ENCODE measurements around the gene LRWD1. TPM values are rescaled to one million over a fixed set of nuclear protein-coding genes. Genes with fewer than 3 reads are reported as not detected.

Gene LRWD1
- total and polyA plus RNA-seq, 2 of the 4 experiments (the other 2 are of a cell fraction), result 20.3 to 27.2 TPM

DNA sequence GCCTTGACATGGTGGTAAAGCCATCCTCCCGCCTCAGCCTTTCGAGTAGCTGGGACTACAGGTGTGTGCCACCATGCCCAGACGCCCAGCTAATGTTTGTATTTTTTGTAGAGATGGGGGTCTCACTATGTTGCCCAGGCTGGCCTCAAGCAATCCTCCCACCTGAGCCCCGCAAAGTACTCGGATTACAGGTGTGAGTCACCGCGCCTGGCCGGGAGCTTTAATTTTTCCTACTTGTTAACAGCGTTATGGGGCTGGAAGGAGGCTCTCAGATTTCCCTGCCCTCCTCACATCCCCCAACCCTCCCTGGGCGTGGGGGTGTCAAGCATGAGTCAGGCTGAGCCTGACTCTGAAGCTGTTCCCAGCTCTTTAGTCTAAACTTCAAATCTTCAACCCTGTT, 8.5 kb upstream of the LRWD1 start:
- H4K5ac ChIP-seq (ENCODE audit: low read depth, low read length), result no peak overlapping the region
- H3K27me3 ChIP-seq (ENCODE audit: control insufficient read depth, insufficient read depth, low read length), result no peaks in the 10 kb centered on the region
- peak; percentile 82 for ATAC-seq (ENCODE audit: low read depth)
- no peak overlapping the region for H3K56ac ChIP-seq (ENCODE audit: extremely low read depth, insufficient read depth, low read length)
- DNase-seq, result peak; percentile 72
- H2BK20ac ChIP-seq (ENCODE audit: low read depth, low read length), result no peak overlapping the region
- dilution Hi-C loops (cut with HindIII; ENCODE audit: low sequenced_read_pairs, unreplicated experiment) (no loop called here), in situ Hi-C loops (cut with MboI; ENCODE audit: low sequenced_read_pairs) (no loop called here), intact Hi-C loops (cut with micrococcal nuclease) (no loop called here)
- H4K8ac ChIP-seq (ENCODE audit: low read depth in 2 of 2, low read length in 2 of 2), result no peak overlapping the region
- peak overlapping the region; percentile 67 for H2AK9ac ChIP-seq (replicated peaks; ENCODE audit: low read depth, low read length, poor library complexity)
- peaks cover 12% of the 10 kb centered on the region for H4K20me1 ChIP-seq (ENCODE audit: insufficient read depth, low read length)
- peaks cover 0 to 20% of the 10 kb centered on the region in 2 experiments; a peak in 3 of 4 replicates for H3K79me1 ChIP-seq (ENCODE audit: low read depth in 1 of 2, low read length in 2 of 2)
- no peak overlapping the region for H3K27ac ChIP-seq (ENCODE audit: insufficient read depth, low read length)
- H2BK15ac ChIP-seq (ENCODE audit: low read depth, low read length), result no peak overlapping the region
- H3K4ac ChIP-seq (ENCODE audit: low read depth, low read length), result no peak overlapping the region
- H2BK5ac ChIP-seq (ENCODE audit: low read depth, low read length, poor library complexity, severe bottlenecking), result no peak overlapping the region
- no peaks in the 10 kb centered on the region; the same call in 1 of the 2 replicates for H3K9me1 ChIP-seq (ENCODE audit: insufficient read depth, low read length)
- no peaks in the 10 kb centered on the region for H3K9me3 ChIP-seq (ENCODE audit: control insufficient read depth, insufficient read depth, low read length)
- peaks cover 27% of the 10 kb centered on the region for H3K36me3 ChIP-seq (ENCODE audit: control insufficient read depth, insufficient read depth, low read length)
- H2AFZ ChIP-seq (replicated peaks; ENCODE audit: low read length, poor library complexity), result no peak overlapping the region
- TF ChIP-seq RAD21 (IDR thresholded peaks at IDR 0.05; ENCODE audit: low read length) (no peak; the same call in 1 of the 2 replicates), MAZ (IDR thresholded peaks at IDR 0.05; ENCODE audit: borderline replicate concordance, low read depth, low read length) (peak; percentile 59; the same call in 1 of the 2 replicates), CHD1 (IDR thresholded peaks at IDR 0.05; ENCODE audit: low read depth, low read length) (no peak)
- no peak overlapping the region for H3K14ac ChIP-seq (replicated peaks; ENCODE audit: low read depth, low read length)
- no peak overlapping the region for H4K91ac ChIP-seq (ENCODE audit: insufficient read depth, low read depth, low read length)
- no peak overlapping the region for H3K23ac ChIP-seq (ENCODE audit: low read depth, low read length)
- no peak overlapping the region for H2BK120ac ChIP-seq (ENCODE audit: low read depth, low read length)
- H3K18ac ChIP-seq (ENCODE audit: low read depth, low read length), result no peak overlapping the region
- H3K4me2 ChIP-seq (ENCODE audit: low read depth, low read length), result no peak overlapping the region
- no peak overlapping the region for H3K9ac ChIP-seq (ENCODE audit: low read depth, low read length)
- ChIA-PET CTCF (interaction anchor here (2.6 kb wide), 1 partner anchor 11 kb away, joined by 7 read pairs; no protein-coding TSS in a partner anchor), POLR2A (ENCODE audit: unreplicated experiment) (no interaction called here)
- peaks cover 8% of the 10 kb centered on the region for H3K4me1 ChIP-seq (ENCODE audit: control insufficient read depth, insufficient read depth, low read length)
- WGBS, 2 experiments (ENCODE audit: extremely low coverage in 2 of 2, insufficient read length in 1 of 2), result no CpG with 5 or more reads among the region's 10 CpGs
- BruUV-seq (replicated peaks), result no TSS peak
- H2AK5ac ChIP-seq (ENCODE audit: low read depth, low read length), result 0 out of 2 replicates have a peak overlapping the region, but pooled peaks have one; percentile 10
- no peak overlapping the region for H3K4me3 ChIP-seq (ENCODE audit: insufficient read depth, low read depth, low read length)

Data from IMR-90 (cell line).